Measurements from ENCODE around the gene TSPAN12. TPM values are rescaled to one million over a fixed set of nuclear protein-coding genes. Genes with fewer than 3 reads are reported as not detected.

TSPAN12 gene
- total and polyA plus RNA-seq, 3 experiments from 2014 or later = not detected

DNA sequence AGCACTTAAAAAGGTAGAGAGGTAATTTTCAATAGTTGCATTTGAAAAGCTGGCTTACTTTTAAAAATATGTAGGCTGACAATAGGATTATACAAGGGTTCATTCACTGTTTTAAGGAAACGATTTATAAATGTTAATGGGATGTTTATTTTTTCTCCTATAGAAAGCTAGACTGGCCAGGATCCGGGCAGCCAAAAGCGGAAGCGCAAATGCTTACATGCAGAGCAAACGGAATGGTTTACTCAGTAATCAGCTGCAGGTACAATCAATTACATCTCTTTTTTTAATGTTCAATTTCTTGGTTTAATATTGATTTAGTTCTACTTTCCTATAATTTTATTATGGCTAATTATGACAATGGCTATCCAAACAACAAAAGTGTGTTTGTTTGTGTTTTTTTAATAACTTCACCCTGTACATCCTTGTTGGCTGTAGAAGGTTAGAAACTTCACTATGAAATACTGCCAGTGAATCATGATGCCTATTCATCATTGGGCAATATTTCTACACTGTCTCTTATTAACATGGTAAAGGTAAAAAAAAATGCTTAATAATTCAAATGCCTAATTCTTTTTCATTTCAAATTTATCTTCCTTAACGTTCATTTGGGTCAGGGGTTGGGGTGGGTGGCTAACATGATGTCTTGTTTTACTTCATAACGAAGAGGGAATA is 116.4 kb downstream of the TSPAN12 start:
- ChIA-PET CTCF (no interaction called here), POLR2A (no interaction called here)
- no peak for DNase-seq
- no peak overlapping the region for H3K4me3 ChIP-seq (ENCODE audit: low read length)
- H3K36me3 ChIP-seq (ENCODE audit: insufficient read depth, low read length) = no peaks in the 10 kb centered on the region
- Mint-ChIP-seq H3K4me1 (no peaks in the 10 kb centered on the region), H3K27me3 (peaks cover 0 to 8% of the 10 kb centered on the region in 2 donors), H3K36me3 (no peaks in the 10 kb centered on the region), H3K4me3 (no peak overlapping the region), H3K9me3 (no peaks in the 10 kb centered on the region), H3K27ac (no peak overlapping the region)
- H3K27ac ChIP-seq (ENCODE audit: low read depth, low read length) = no peak overlapping the region
- no peaks in the 10 kb centered on the region for H3K4me1 ChIP-seq (ENCODE audit: insufficient read depth, low read length)
- H3K9me3 ChIP-seq (ENCODE audit: low read length) = no peaks in the 10 kb centered on the region
- no peaks in the 10 kb centered on the region for H3K27me3 ChIP-seq (ENCODE audit: insufficient read depth, low read length, poor library complexity, severe bottlenecking)

- ChIA-PET POLR2A (no interaction called here), CTCF (no interaction called here)
- Mint-ChIP-seq H3K27ac (no peak overlapping the region), H3K9me3 (no peaks in the 10 kb centered on the region), H3K4me1 (no peaks in the 10 kb centered on the region), H3K36me3 (no peaks in the 10 kb centered on the region), H3K27me3 (peaks cover 0 to 8% of the 10 kb centered on the region in 2 donors), H3K4me3 (no peak overlapping the region)
- Histone ChIP-seq H3K4me3 (ENCODE audit: low read length) (no peak overlapping the region), H3K27me3 (ENCODE audit: insufficient read depth, low read length, poor library complexity, severe bottlenecking) (no peaks in the 10 kb centered on the region), H3K36me3 (ENCODE audit: insufficient read depth, low read length) (no peaks in the 10 kb centered on the region), H3K4me1 (ENCODE audit: insufficient read depth, low read length) (no peaks in the 10 kb centered on the region), H3K27ac (ENCODE audit: low read depth, low read length) (no peak overlapping the region), H3K9me3 (ENCODE audit: low read length) (no peaks in the 10 kb centered on the region)
- no peak for DNase-seq
These were observed 117.6 kb downstream of the TSPAN12 start for GRCh38 chr7:120740348-120740747.

GRCh38 chr7:120738816-120739215 is 119.1 kb downstream of the TSPAN12 start:
- Histone ChIP-seq H3K4me1 (ENCODE audit: insufficient read depth, low read length) (no peaks in the 10 kb centered on the region), H3K27me3 (ENCODE audit: insufficient read depth, low read length, poor library complexity, severe bottlenecking) (no peaks in the 10 kb centered on the region), H3K9me3 (ENCODE audit: low read length) (no peaks in the 10 kb centered on the region), H3K36me3 (ENCODE audit: insufficient read depth, low read length) (no peaks in the 10 kb centered on the region), H3K4me3 (ENCODE audit: low read length) (no peak overlapping the region), H3K27ac (ENCODE audit: low read depth, low read length) (no peak overlapping the region)
- no peak for DNase-seq
- Mint-ChIP-seq H3K4me3 (no peak overlapping the region), H3K27me3 (peaks cover 0 to 8% of the 10 kb centered on the region in 2 donors), H3K4me1 (no peaks in the 10 kb centered on the region), H3K36me3 (no peaks in the 10 kb centered on the region), H3K27ac (no peak overlapping the region), H3K9me3 (no peaks in the 10 kb centered on the region)
- ChIA-PET CTCF (no interaction called here), POLR2A (no interaction called here)

Other genes starting within 250 kb of the TSPAN12 start
- gene ING3, start 92.6 kb upstream of the TSPAN12 start, total RNA-seq = 10 to 100 TPM; 24.4 to 30.7 TPM
- gene ING3, start 92.6 kb upstream of the TSPAN12 start, polyA plus RNA-seq = 31.6 TPM
- under 1 TPM; 0.09 to 0.27 TPM for gene CPED1, start 130.6 kb upstream of the TSPAN12 start, total RNA-seq
- gene CPED1, start 130.6 kb upstream of the TSPAN12 start, polyA plus RNA-seq = not detected

All from CD8-positive, alpha-beta memory T cell (primary cell).